GM18909 (cell line): ENCODE measurements around the gene CFHR5.
"Not testable (repeated sequence)": the region's sequence is repeated elsewhere in the genome, so short reads cannot be mapped to it uniquely, and the experiment has no call there.

Source experiments
- ATAC-seq: cut with Tn5 transposase; IDR thresholded peaks from one replicate; pipeline ENCODE4 v1.9.1; 2021; ENCODE audit warnings: mild to moderate bottlenecking; ENCODE audit not compliant: unreplicated experiment, poor library complexity

The CFHR5 gene

DNA sequence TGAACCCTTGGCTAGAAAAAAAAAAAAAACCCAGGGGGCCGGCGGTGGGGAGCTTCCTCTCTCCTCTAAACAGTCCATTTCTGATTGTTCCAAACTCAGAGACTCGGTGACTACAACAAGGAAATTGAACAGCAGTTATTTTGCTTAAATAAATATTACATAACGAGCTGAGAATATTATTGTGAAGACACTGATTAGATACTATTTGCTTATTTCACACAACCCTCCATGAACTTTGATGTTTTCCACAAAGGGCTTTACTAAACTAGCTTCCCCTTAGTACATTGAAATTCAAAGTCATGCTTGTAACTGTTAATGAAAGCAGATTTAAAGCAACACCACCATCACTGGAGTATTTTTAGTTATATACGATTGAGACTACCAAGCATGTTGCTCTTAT lies at the start of gene CFHR5:
Gene CFHR5 (plus strand): TSS at position 279 of the 400 bp plus-strand sequence. CDS start 109 bp downstream, at position 388.
- no peak for ATAC-seq

DNA sequence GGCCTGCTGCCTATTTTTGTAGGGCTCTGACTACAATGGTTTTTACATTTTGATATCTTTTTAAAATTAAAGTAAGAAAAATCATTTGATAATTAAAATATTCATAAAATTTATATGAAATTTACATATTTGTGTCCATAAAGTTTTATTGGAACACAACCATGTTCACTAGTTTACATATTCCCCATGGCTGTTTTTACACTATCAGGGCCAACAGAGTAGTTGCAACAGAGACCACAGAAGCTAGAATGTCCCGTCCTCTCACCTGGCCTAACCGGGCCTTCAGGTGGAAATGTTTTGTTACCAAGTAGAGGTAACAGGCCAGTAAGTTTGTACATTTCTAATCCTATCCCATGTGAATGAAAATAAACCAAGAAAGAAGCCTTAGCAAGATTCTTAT lies 44.5 kb upstream of the CFHR5 start:
- ATAC-seq = not testable (repeated sequence)

- no peak for ATAC-seq
These were observed 43.7 kb upstream of the CFHR5 start for GRCh38 chr1:196933531-196934189.

- not testable (repeated sequence) for ATAC-seq
These were observed 35.9 kb upstream of the CFHR5 start for GRCh38 chr1:196941474-196941873.

DNA sequence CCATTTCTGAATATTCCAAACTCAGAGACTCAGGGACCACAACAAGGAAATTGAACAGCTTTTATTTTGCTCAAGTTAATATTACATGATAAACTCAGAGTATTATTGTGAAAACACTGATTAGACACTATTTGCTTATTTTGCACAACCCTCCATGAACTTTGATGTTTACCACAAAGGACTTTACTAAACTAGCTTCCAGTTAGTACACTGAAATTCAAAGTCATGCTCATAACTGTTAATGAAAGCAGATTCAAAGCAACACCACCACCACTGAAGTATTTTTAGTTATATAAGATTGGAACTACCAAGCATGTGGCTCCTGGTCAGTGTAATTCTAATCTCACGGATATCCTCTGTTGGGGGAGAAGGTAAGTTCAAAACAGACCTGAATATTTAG lies 33.8 kb upstream of the CFHR5 start, which contains the start of gene CFHR2:
Gene CFHR2 (plus strand): TSS at position 171 of the 400 bp plus-strand sequence. CDS start 143 bp downstream, at position 314.
- not testable (repeated sequence) for ATAC-seq

GRCh38 chr1:196951711-196952394 lies 25.5 kb upstream of the CFHR5 start:
- ATAC-seq = peak; percentile 74

GRCh38 chr1:196954778-196955177 lies 22.6 kb upstream of the CFHR5 start:
- ATAC-seq = no peak

DNA sequence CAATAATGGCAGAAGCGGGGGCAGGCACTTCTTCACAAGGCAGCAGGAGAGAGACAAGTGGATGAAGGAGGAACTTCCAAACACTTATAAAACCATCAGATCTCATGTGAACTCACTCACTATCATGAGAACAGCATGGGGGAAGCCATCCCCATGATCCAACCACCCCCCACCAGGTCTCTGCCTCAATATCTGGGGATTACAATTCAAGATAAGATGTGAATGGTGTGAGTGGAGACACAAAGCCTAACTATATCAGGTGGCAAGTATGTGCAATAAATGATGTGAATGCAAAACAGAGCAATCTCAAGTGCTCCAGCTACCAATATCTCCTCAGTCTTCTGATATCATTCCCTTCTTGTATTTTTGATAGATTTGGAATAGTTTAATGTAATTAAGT lies 21.4 kb upstream of the CFHR5 start:
- no peak for ATAC-seq

- ATAC-seq = peak; percentile 75
These were observed 16.5 kb upstream of the CFHR5 start for GRCh38 chr1:196960854-196961253.

- ATAC-seq = no peak
These were observed 7.2 kb upstream of the CFHR5 start for GRCh38 chr1:196970182-196970581.

GRCh38 chr1:196976278-196976677 lies 1.1 kb upstream of the CFHR5 start:
- ATAC-seq = no peak

DNA sequence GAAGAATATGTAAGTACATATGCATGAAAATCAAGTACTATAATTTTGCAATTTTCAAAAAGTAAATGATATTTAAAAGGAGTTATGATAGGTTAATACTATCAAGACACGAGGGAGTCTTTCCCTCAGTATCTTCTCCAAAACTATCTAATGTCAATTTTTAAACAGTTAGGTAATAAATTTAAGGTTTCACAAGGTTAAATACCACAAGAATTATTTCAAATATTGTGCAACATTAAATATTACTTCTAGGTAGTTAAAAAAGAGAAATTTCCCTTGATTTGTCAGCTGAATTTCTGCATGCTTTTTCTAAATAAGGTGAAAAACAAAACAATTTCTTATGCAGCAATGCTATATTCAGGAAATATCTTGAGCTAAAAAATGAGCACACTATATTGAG lies 3.5 kb downstream of the CFHR5 start:
- no peak for ATAC-seq

GRCh38 chr1:196982247-196982646 lies 4.9 kb downstream of the CFHR5 start:
- not testable (repeated sequence) for ATAC-seq

- not testable (repeated sequence) for ATAC-seq
These were observed 14.7 kb downstream of the CFHR5 start for GRCh38 chr1:196991919-196992651.

- ATAC-seq = no peak
These were observed 16.6 kb downstream of the CFHR5 start for GRCh38 chr1:196993916-196994315.

GRCh38 chr1:196997423-196997822 lies 20.1 kb downstream of the CFHR5 start:
- no peak for ATAC-seq

GRCh38 chr1:197001828-197002227 lies 24.5 kb downstream of the CFHR5 start:
- ATAC-seq = no peak

DNA sequence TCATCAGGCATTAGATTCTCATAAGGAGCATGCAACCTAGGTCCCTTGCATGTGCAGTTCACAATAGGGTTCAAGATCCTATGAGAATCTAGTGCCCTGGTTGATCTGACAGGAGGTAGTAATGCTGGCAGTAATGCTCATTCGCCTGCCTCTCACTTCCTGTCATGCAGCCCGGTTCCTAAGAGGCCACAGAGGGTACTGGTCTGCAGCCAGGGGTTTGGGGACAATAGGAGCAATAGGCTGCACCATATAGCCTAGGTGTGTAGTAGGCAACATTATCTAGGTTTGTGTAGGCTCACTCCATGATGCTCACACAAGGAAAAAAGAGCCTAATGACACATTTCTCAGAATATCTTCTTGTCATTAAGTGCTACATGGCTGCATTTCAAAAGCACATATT lies 25.8 kb downstream of the CFHR5 start:
- ATAC-seq = no peak

DNA sequence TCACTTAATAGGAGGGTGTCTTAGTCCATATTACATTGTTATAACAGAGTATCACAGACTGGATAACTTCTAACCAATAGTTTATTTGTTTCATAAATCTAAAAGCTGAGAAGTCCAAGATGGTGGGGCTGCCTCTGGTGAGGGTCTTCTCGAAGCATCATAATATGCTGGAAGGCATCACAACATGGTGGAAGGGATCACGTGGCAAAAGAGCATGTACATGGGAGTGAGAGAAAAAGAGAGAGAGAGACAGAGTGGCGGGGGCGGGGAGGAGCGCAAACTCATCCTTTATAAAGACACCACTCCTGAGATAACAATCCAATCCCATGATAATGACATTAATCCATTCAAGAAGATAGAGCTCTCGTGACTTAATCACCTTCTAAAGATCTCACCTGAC lies 31.5 kb downstream of the CFHR5 start:
- no peak for ATAC-seq

- ATAC-seq = no peak
These were observed 34.3 kb downstream of the CFHR5 start for GRCh38 chr1:197011614-197012013.

DNA sequence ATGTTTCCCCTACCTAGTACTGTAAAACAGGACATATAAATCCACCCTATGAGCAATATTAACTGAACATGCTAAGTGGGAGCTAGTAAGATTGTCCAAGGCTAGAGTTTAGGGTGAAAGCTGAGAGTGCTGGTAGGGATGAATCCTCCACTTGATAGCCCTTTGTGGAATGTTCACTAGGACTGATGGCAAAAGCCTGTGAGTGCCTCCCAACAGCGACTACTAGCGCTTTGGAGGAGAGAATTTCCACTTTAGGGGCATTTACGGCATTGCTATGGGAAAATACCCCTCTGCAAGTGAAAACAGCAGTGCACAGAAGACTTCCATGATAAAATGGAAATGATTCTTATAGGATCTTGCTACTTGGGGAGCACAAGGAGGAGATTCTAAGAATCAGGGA lies 35.9 kb downstream of the CFHR5 start:
- ATAC-seq = no peak
